Mesenchymal stem cell (in vitro differentiated cells and primary cell): ENCODE data around the gene ANKRD62.

Experiments
- DNase-seq: peaks from one replicate; pipeline ENCODE4 v3.0.0-alpha.2; 2013
- H2AFZ ChIP-seq: one replicate; pipeline ENCODE4 v1.6.1; 2013; ENCODE audit warnings: low read depth, mild to moderate bottlenecking, control low read depth, inconsistent platforms, low read length, moderate library complexity
- H2AK5ac ChIP-seq: 2 replicates; pipeline ENCODE4 v1.6.1; 2013; ENCODE audit warnings: low read length, moderate library complexity, mild to moderate bottlenecking, inconsistent platforms; ENCODE audit not compliant: severe bottlenecking
- H2BK120ac ChIP-seq: one replicate; pipeline ENCODE4 v1.6.1; 2013; ENCODE audit warnings: low read depth, mild to moderate bottlenecking, inconsistent platforms, low read length, moderate library complexity
- H2BK12ac ChIP-seq, 2 experiments: one replicate each; pipeline ENCODE4 v1.6.1; 2013; ENCODE audit warnings: inconsistent platforms in 2 of 2, low read length in 2 of 2, mild to moderate bottlenecking in 2 of 2, moderate library complexity in 2 of 2, control low read depth in 1 of 2
- H2BK15ac ChIP-seq: one replicate; pipeline ENCODE4 v1.6.1; 2013; ENCODE audit warnings: mild to moderate bottlenecking, low read depth, inconsistent platforms; ENCODE audit not compliant: poor library complexity, severe bottlenecking
- H2BK5ac ChIP-seq: 2 replicates; pipeline ENCODE4 v1.6.1; 2013; ENCODE audit warnings: low read depth, mild to moderate bottlenecking, low read length, control low read depth, inconsistent platforms; ENCODE audit not compliant: poor library complexity, severe bottlenecking
- H3K14ac ChIP-seq, 2 experiments: one replicate each; pipeline ENCODE4 v1.6.1; 2013; ENCODE audit warnings: inconsistent platforms in 2 of 2, low read length in 2 of 2, control low read depth in 1 of 2, mild to moderate bottlenecking in 1 of 2, moderate library complexity in 1 of 2
- H3K18ac ChIP-seq, 2 experiments: one replicate each; pipeline ENCODE4 v1.6.1; 2013; ENCODE audit warnings: inconsistent platforms in 2 of 2, low read length in 2 of 2, control low read depth in 1 of 2, low read depth in 1 of 2, mild to moderate bottlenecking in 1 of 2
- H3K23ac ChIP-seq, 2 experiments: one replicate each; pipeline ENCODE4 v1.6.1; 2013; ENCODE audit warnings: inconsistent platforms in 2 of 2, low read length in 2 of 2, mild to moderate bottlenecking in 2 of 2, moderate library complexity in 2 of 2, control low read depth in 1 of 2
- H3K27ac ChIP-seq: 2 replicates; pipeline ENCODE4 v1.5.1; 2013; ENCODE audit warnings: mild to moderate bottlenecking, moderate library complexity, low read length, control low read depth, inconsistent platforms; ENCODE audit not compliant: poor library complexity, severe bottlenecking
- H3K27me3 ChIP-seq, 2 experiments: 2 replicates each; pipeline versions ENCODE4 v1.6.1 to v1.7.0; 2013; ENCODE audit warnings: low read length in 2 of 2, mild to moderate bottlenecking in 2 of 2, moderate library complexity in 2 of 2, control low read depth in 1 of 2, inconsistent platforms in 1 of 2; ENCODE audit not compliant: control insufficient read depth in 1 of 2, insufficient read depth in 1 of 2
- H3K36me3 ChIP-seq, 2 experiments: 2 replicates each; pipeline versions ENCODE4 v1.6.1 to v1.7.0; 2013; ENCODE audit warnings: low read length in 2 of 2, control low read depth in 1 of 2, inconsistent platforms in 1 of 2, low read depth in 1 of 2, mild to moderate bottlenecking in 1 of 2; ENCODE audit not compliant: insufficient read depth in 2 of 2, control insufficient read depth in 1 of 2
- H3K4ac ChIP-seq, 2 experiments: one replicate each; pipeline ENCODE4 v1.6.1; 2013; ENCODE audit warnings: inconsistent platforms in 2 of 2, low read length in 2 of 2, mild to moderate bottlenecking in 2 of 2, moderate library complexity in 2 of 2, control low read depth in 1 of 2, low read depth in 1 of 2
- H3K4me1 ChIP-seq: 2 replicates; pipeline ENCODE4 v1.6.1; 2013; ENCODE audit warnings: low read depth, low read length, control low read depth; ENCODE audit not compliant: control insufficient read depth, insufficient read depth
- H3K4me2 ChIP-seq: 2 replicates; pipeline ENCODE4 v1.6.1; 2013; ENCODE audit warnings: low read length, mild to moderate bottlenecking, inconsistent platforms; ENCODE audit not compliant: poor library complexity, severe bottlenecking
- H3K4me3 ChIP-seq, 2 experiments: 2 replicates each; pipeline versions ENCODE4 v1.5.1 to v1.7.0; 2013; ENCODE audit warnings: low read length in 2 of 2, mild to moderate bottlenecking in 2 of 2, control low read depth in 1 of 2, low read depth in 1 of 2; ENCODE audit not compliant: insufficient read depth in 1 of 2
- H3K79me1 ChIP-seq: replicated peaks from 2 replicates; pipeline ENCODE4 v1.6.1; 2013; ENCODE audit warnings: mild to moderate bottlenecking, control low read depth, low read length, inconsistent platforms; ENCODE audit not compliant: poor library complexity, severe bottlenecking
- H3K9ac ChIP-seq: 2 replicates; pipeline ENCODE4 v1.7.0; 2013; ENCODE audit warnings: mild to moderate bottlenecking, low read length, moderate library complexity
- H3K9me3 ChIP-seq: 2 replicates; pipeline ENCODE4 v1.7.0; 2013; ENCODE audit warnings: mild to moderate bottlenecking, low read length; ENCODE audit not compliant: control insufficient read depth
- H4K8ac ChIP-seq: one replicate; pipeline ENCODE4 v1.6.1; 2013; ENCODE audit warnings: inconsistent platforms, mild to moderate bottlenecking, low read length, moderate library complexity
- H4K91ac ChIP-seq: one replicate; pipeline ENCODE4 v1.6.1; 2013; ENCODE audit warnings: mild to moderate bottlenecking, low read length, inconsistent platforms
- WGBS: methylation state at CpG from one replicate; pipeline ENCODE4 v1.1.7; 2013; ENCODE audit warnings: mixed read lengths; 5-methylcytosine and 5-hydroxymethylcytosine counted together

ANKRD62 gene

DNA sequence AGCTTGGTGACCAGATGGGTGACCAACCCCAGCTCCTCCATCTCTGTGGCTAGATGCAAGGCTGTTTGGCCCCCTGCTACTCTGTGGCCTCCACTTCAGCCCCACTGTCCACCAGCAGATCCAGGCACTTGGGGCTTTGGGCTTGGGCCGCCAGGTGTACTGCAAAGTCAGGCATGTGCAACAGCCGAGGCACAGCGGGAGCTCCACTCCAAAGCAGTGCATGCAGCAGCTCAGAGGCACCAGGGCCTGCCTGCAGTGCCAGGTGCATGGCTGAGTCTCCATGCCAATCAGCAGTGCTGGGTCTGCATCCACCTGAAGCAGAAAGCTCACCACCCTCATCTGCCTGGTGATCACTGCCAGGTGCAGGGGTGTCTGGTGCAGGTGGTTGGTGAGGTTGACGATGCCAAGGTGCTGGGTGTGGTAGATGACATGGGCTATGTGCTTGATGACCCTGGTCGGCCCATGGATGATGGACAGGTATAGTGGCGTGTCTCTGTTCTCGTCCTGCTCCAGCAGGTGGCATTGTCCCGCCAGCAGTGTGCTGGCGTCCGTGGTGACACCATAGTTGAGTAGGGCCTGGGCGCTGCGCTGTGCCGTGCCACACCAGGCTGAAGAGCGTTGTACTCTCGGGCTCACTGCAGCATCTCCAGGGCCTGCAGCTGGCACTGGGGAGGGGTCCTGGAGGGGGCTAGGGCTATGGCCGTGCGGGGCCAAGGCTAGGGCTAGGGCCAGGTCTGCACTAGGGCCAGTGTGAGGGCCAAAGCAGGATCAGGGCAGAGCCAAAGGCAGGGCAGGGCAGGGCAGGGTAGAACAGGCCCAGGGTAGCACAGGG is 1.0 kb upstream of the ANKRD62 start:
- no peak overlapping the region for H3K14ac ChIP-seq
- H3K4me1 ChIP-seq: peaks cover 3% of the 10 kb centered on the region
- DNase-seq: no peak
- no peak overlapping the region for H3K23ac ChIP-seq
- H3K9ac ChIP-seq: no peak overlapping the region
- no peaks in the 10 kb centered on the region for H3K27me3 ChIP-seq
- H3K4me3 ChIP-seq: peak overlapping the region in 1 of 2 experiments; percentile 35
- H2BK120ac ChIP-seq: no peak overlapping the region
- peak overlapping the region; percentile 15 for H4K91ac ChIP-seq
- H2BK12ac ChIP-seq: no peak overlapping the region
- no peaks in the 10 kb centered on the region for H3K9me3 ChIP-seq
- no peak overlapping the region for H3K18ac ChIP-seq
- no peak overlapping the region for H3K4me2 ChIP-seq
- no peak overlapping the region for H3K4ac ChIP-seq
- H4K8ac ChIP-seq: no peak overlapping the region
- H2AK5ac ChIP-seq: no peak overlapping the region
- H3K79me1 ChIP-seq: no peaks in the 10 kb centered on the region
- H2BK15ac ChIP-seq: no peak overlapping the region
- 78% methylated on average over 17 of the region's 17 CpGs for WGBS
- no peak overlapping the region for H2AFZ ChIP-seq
- H3K27ac ChIP-seq: no peak overlapping the region
- no peaks in the 10 kb centered on the region for H3K36me3 ChIP-seq
- no peak overlapping the region for H2BK5ac ChIP-seq

DNA sequence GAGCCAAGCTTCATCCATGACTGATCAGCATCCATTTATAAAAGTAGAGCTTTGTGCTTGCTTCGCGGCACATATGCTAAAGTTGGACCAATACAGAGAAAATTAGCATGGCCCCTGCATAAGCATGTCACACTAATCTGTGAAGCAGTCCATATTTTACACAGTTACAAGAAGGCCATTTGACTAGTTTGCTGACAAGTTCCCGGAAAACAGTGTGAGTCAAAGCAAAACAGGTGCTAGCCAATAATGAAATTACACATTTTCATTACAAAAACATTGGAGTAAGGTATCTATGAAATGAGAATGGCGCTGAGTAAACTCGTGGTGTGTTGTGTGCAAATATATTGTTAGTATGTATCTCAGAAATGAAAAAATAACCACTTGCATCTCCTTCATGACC is 4.7 kb downstream of the ANKRD62 start:
- Histone ChIP-seq H3K36me3 (no peaks in the 10 kb centered on the region), H3K4me3 (no peak overlapping the region), H3K9ac (no peak overlapping the region), H4K91ac (no peak overlapping the region), H2BK5ac (no peak overlapping the region), H3K4me2 (no peak overlapping the region), H2BK120ac (no peak overlapping the region), H3K4me1 (no peaks in the 10 kb centered on the region), H3K27ac (no peak overlapping the region), H3K79me1 (no peaks in the 10 kb centered on the region), H2AK5ac (no peak overlapping the region), H2BK15ac (no peak overlapping the region), H3K23ac (no peak overlapping the region), H2AFZ (no peak overlapping the region), H2BK12ac (no peak overlapping the region), H3K27me3 (peaks cover 0 to 7% of the 10 kb centered on the region in 2 experiments), H3K14ac (no peak overlapping the region), H3K4ac (no peak overlapping the region), H3K18ac (no peak overlapping the region), H3K9me3 (no peaks in the 10 kb centered on the region), H4K8ac (no peak overlapping the region)
- 100% methylated on average over 3 of the region's 5 CpGs for WGBS
- DNase-seq: no peak

DNA sequence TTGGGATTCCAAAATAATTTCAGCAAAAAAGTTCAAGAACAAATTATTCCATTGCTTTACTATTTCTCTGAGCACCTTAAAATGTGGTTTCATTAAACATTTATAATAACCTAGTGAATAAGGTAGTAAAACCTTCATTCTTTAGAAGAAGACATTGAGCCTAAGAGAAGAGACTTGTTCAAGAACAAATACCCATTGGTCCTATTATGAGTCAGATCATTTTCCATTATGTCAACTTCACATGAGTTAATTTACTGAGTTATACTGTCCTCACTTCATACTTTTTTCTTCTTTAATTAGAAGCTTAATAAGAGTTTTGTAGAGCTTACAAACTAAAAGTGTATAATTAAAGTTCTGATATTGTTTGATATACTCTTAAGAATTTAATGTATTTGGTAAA is 5.5 kb downstream of the ANKRD62 start:
- H3K4me1 ChIP-seq: no peaks in the 10 kb centered on the region
- no peak overlapping the region for H2BK5ac ChIP-seq
- H3K18ac ChIP-seq: no peak overlapping the region
- no peak overlapping the region for H2BK12ac ChIP-seq
- H4K91ac ChIP-seq: no peak overlapping the region
- H4K8ac ChIP-seq: no peak overlapping the region
- no peaks in the 10 kb centered on the region for H3K36me3 ChIP-seq
- no peak overlapping the region for H3K4ac ChIP-seq
- H3K23ac ChIP-seq: no peak overlapping the region
- no peak overlapping the region for H3K4me3 ChIP-seq
- no peak overlapping the region for H3K14ac ChIP-seq
- no peaks in the 10 kb centered on the region for H3K9me3 ChIP-seq
- DNase-seq: no peak
- no peak overlapping the region for H2BK15ac ChIP-seq
- H3K4me2 ChIP-seq: no peak overlapping the region
- peaks cover 0 to 7% of the 10 kb centered on the region in 2 experiments for H3K27me3 ChIP-seq
- no peak overlapping the region for H3K9ac ChIP-seq
- H3K27ac ChIP-seq: no peak overlapping the region
- no peaks in the 10 kb centered on the region for H3K79me1 ChIP-seq
- H2BK120ac ChIP-seq: no peak overlapping the region
- no peak overlapping the region for H2AFZ ChIP-seq
- no peak overlapping the region for H2AK5ac ChIP-seq

GRCh38 chr18:12101266-12101665 is 7.6 kb downstream of the ANKRD62 start:
- no peak for DNase-seq
- H3K4me3 ChIP-seq: no peak overlapping the region
- H3K79me1 ChIP-seq: no peaks in the 10 kb centered on the region
- H2BK120ac ChIP-seq: no peak overlapping the region
- H3K4ac ChIP-seq: no peak overlapping the region
- no peak overlapping the region for H2AFZ ChIP-seq
- H2AK5ac ChIP-seq: no peak overlapping the region
- no peak overlapping the region for H3K23ac ChIP-seq
- H3K9me3 ChIP-seq: no peaks in the 10 kb centered on the region
- H3K9ac ChIP-seq: no peak overlapping the region
- peaks cover 7 to 13% of the 10 kb centered on the region in 2 experiments for H3K27me3 ChIP-seq
- H3K18ac ChIP-seq: no peak overlapping the region
- WGBS: no CpG with 5 or more reads among the region's 1 CpG
- no peak overlapping the region for H2BK12ac ChIP-seq
- H3K4me2 ChIP-seq: no peak overlapping the region
- H3K27ac ChIP-seq: no peak overlapping the region
- no peaks in the 10 kb centered on the region for H3K4me1 ChIP-seq
- no peak overlapping the region for H4K91ac ChIP-seq
- H3K14ac ChIP-seq: no peak overlapping the region
- no peak overlapping the region for H2BK15ac ChIP-seq
- H2BK5ac ChIP-seq: no peak overlapping the region
- H4K8ac ChIP-seq: no peak overlapping the region
- H3K36me3 ChIP-seq: no peaks in the 10 kb centered on the region
